ENCODE results near the gene MRPL43.

Gene MRPL43

DNA sequence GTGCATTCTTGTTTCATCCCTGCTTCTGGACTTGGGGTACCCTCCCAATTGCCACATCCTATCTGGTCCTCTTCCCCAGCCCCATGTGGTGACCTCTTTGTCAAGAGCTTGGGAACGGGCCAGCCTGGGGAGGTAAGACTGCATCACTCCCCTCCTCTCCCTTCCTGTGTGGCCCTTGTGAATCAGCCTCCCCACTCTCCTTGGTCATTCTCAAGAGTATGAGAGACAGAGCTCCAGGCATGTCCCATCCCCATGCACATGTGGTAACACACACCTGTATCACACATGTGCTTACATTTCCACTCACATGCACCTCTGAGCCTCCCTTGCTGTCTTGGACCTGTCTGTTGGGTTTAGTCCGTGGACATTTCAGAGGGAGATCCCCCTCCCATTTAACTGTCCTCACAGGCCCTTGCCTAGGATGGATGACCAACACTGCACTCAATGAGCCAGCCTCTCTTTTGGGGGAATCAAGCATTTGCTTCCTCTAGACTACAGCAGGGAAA lies 2.6 kb downstream of the MRPL43 start:
- H3K9me3 ChIP-seq (ENCODE audit: severe bottlenecking): no peaks in the 10 kb centered on the region
- peaks cover 57% of the 10 kb centered on the region for H3K36me3 ChIP-seq
- DNase-seq: no peak
- no peaks in the 10 kb centered on the region for H3K27me3 ChIP-seq (ENCODE audit: insufficient read depth, low read depth, severe bottlenecking)
- no peak overlapping the region for H3K4me3 ChIP-seq (ENCODE audit: low read depth, low read length)
- TF ChIP-seq, protein P1, sequence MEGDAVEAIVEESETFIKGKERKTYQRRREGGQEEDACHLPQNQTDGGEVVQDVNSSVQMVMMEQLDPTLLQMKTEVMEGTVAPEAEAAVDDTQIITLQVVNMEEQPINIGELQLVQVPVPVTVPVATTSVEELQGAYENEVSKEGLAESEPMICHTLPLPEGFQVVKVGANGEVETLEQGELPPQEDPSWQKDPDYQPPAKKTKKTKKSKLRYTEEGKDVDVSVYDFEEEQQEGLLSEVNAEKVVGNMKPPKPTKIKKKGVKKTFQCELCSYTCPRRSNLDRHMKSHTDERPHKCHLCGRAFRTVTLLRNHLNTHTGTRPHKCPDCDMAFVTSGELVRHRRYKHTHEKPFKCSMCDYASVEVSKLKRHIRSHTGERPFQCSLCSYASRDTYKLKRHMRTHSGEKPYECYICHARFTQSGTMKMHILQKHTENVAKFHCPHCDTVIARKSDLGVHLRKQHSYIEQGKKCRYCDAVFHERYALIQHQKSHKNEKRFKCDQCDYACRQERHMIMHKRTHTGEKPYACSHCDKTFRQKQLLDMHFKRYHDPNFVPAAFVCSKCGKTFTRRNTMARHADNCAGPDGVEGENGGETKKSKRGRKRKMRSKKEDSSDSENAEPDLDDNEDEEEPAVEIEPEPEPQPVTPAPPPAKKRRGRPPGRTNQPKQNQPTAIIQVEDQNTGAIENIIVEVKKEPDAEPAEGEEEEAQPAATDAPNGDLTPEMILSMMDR (IDR thresholded peaks at IDR 0.05; ENCODE audit: low read depth, low read length): no peak
- no peak overlapping the region for H3K27ac ChIP-seq

DNA sequence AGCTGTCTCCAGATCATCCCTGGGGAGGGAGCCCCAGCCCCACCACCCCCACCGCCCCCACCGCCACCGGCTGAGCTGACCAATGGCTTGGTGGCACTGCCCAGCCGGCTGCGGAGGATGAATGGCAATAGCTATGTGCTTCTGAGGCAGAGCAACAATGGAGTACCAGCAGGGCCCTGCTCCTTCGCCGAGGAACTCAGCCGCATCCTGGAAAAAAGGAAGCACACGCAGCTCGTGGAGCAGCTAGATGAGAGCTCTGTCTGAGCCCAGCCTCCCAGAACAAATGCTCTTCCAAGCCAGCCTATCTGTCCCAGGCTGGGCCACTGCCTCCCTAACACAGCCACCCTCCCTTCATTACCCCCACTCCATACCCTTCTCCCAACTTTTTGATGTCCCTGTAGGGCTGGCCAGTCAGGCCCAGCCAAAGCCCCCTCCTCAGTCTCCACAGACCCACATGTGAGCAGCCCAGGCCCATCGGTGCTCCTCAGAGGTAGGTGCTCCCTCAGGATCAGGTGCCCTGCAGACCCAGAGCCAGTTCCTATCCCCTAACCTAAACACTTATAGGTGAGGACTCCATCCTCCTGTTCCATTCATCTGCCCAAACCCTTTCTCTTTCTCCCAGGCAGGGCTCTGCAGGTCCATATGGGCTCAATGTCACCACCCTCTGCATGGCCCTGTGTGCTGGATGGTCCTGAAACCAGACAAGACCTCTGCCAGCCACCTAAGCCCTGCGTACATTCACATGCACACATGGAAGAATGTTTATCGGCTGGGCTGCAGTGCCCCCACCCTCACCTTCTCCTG lies 3.2 kb downstream of the MRPL43 start:
- H3K9me3 ChIP-seq (ENCODE audit: severe bottlenecking): no peaks in the 10 kb centered on the region
- peaks cover 51% of the 10 kb centered on the region for H3K36me3 ChIP-seq
- DNase-seq: no peak
- H3K4me3 ChIP-seq (ENCODE audit: low read depth, low read length): no peak overlapping the region
- H3K27ac ChIP-seq: no peak overlapping the region
- H3K27me3 ChIP-seq (ENCODE audit: insufficient read depth, low read depth, severe bottlenecking): no peaks in the 10 kb centered on the region
- TF ChIP-seq, protein P1 (IDR thresholded peaks at IDR 0.05; ENCODE audit: low read depth, low read length): no peak

DNA sequence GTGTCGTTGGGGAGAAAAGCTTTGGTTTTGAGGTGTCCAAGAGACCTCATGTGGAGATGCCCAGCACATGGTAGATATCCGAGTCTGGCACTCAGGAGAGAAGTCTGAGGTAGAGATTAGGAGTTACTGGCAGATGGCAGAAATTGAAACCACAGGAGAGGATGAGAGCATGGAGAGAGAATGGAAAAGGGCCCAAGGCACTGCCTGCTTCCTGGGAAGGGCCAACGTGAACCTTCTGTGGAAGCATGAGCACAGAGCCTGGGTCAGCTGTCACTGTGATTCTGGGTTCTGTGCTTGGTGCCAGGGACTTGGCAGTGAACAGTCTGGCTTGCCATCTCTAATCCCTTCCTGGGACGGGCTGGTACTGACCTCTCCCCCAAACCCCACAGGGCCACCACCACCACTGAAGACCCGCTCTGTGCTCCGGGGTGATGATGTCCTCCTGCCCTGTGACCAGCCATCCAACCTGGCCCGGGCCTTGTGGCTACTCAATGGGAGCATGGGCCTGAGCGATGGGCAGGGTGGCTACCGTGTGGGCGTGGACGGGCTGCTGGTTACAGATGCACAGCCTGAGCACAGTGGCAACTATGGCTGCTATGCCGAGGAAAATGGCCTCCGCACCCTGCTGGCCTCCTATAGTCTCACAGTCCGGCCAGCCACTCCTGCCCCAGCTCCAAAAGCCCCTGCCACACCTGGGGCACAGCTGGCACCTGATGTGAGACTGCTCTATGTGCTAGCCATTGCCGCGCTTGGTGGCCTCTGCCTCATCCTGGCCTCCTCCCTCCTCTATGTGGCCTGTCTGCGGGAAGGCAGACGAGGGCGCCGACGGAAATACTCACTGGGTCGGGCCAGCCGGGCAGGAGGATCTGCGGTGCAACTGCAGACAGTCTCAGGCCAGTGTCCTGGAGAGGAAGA lies 4.1 kb downstream of the MRPL43 start:
- Histone ChIP-seq H3K36me3 (peaks cover 54% of the 10 kb centered on the region), H3K9me3 (ENCODE audit: severe bottlenecking) (no peaks in the 10 kb centered on the region), H3K27me3 (ENCODE audit: insufficient read depth, low read depth, severe bottlenecking) (no peaks in the 10 kb centered on the region), H3K4me3 (ENCODE audit: low read depth, low read length) (no peak overlapping the region), H3K27ac (peak overlapping the region; percentile 47)
- no peak for DNase-seq
- TF ChIP-seq, protein P1 (IDR thresholded peaks at IDR 0.05; ENCODE audit: low read depth, low read length): no peak

DNA sequence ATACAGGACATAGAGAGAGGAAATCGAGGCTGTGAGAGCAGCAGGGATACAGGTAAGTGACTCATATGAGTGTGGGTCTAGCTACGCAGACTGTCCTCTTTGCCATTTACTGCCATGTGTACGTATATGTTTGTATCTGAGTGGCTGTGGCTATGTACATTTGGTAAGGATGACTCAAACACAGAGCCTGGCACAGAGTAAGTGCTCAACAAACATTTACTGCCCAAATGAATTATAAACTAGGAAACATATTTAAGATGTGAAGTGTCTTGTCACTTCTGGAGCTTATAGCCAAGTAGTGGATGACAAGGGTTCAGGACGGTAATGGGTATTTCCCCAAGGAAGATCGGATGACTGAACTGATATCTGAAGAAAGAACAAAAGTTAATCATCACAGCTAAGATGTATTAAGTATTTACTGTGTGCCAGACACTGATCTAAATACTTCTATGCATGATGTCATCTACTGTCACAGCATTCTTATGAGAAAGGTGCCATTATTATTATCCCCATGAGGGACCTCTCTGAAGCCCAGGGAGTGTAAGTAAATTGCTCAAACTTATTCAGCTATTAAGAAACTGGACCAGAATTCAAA lies 6.0 kb downstream of the MRPL43 start:
- no peak for DNase-seq
- Histone ChIP-seq H3K4me3 (ENCODE audit: low read depth, low read length) (no peak overlapping the region), H3K27ac (no peak overlapping the region; the same call in 1 of the 2 replicates), H3K36me3 (peaks cover 51% of the 10 kb centered on the region), H3K9me3 (ENCODE audit: severe bottlenecking) (no peaks in the 10 kb centered on the region), H3K27me3 (ENCODE audit: insufficient read depth, low read depth, severe bottlenecking) (no peaks in the 10 kb centered on the region)
- TF ChIP-seq, protein P1 (IDR thresholded peaks at IDR 0.05; ENCODE audit: low read depth, low read length): no peak

DNA sequence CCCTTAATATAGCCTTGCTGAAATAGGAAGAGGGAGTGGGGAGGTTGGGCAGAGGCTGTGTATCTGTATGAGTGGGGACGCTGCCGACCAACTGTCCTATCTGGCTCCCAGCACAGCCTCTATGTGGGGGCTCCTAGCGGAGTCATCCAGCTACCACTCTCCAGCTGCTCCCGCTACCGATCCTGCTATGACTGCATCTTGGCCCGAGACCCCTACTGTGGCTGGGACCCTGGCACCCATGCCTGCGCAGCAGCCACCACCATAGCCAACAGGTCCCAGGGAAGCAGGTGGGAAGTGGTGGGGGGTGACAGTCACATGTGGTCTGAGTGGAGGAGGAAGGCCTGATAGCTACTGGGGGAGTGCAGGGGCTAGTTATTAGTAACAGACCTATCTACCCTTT lies 6.6 kb downstream of the MRPL43 start:
- TF ChIP-seq, protein P1 (IDR thresholded peaks at IDR 0.05; ENCODE audit: low read depth, low read length): no peak
- Histone ChIP-seq H3K4me3 (ENCODE audit: low read depth, low read length) (no peak overlapping the region), H3K27me3 (ENCODE audit: insufficient read depth, low read depth, severe bottlenecking) (no peaks in the 10 kb centered on the region), H3K27ac (no peak overlapping the region), H3K9me3 (ENCODE audit: severe bottlenecking) (no peaks in the 10 kb centered on the region), H3K36me3 (peaks cover 45% of the 10 kb centered on the region)
- DNase-seq: no peak
